GM23248 (cell line): ENCODE data around the gene SLC15A1.

Experiments used
- EZH2 ChIP-seq: fragments of 200-600 bp; sonication (generic); IDR thresholded peaks from 2 replicates; pipeline ENCODE4 v1.6.1; 2018; ENCODE audit warnings: antibody characterized with exemption, mild to moderate bottlenecking; ENCODE audit not compliant: insufficient read depth, poor library complexity, severe bottlenecking
- EZH2phosphoT487 ChIP-seq: fragments of 200-600 bp; sonication (generic); IDR thresholded peaks from 2 replicates; pipeline ENCODE4 v1.6.1; 2018; ENCODE audit warnings: antibody characterized with exemption, moderate library complexity, mild to moderate bottlenecking, low read depth; ENCODE audit not compliant: insufficient read depth

- no peak for TF ChIP-seq EZH2phosphoT487
- TF ChIP-seq EZH2, result no peak
Measured at GRCh38 chr13:98782654-98783053, 30.2 kb upstream of the SLC15A1 start.
